Pancreas (tissue), 10 donors: ENCODE data around the gene FAM120A. TPM values are rescaled to one million over a fixed set of nuclear protein-coding genes. Genes with fewer than 3 reads are reported as not detected.

Experiments
- ATAC-seq, 4 donors: fragments of 200-7000 bp; cut with Tn5 transposase; one replicate each; pipeline versions ENCODE4 v1.8.0 to v1.9.1; 2020; ENCODE audit warnings: mild to moderate bottlenecking in 4 of 4, moderate library complexity in 4 of 4
- DNase-seq, 6 donors: peaks; one replicate each; pipeline ENCODE4 v3.0.0-alpha.2; 2020
- FAIRE-seq: peaks from 2 replicates; lab custom pipeline; 2012; peaks lifted over from hg19 to GRCh38; lab: Jason Lieb, UNC
- H3K27ac ChIP-seq, 4 donors: fragments of 200-600 bp; sonication (generic); 1 replicate in 3 of 4; 2 replicates in 1 of 4; pipeline versions ENCODE4 v1.5.0 to v1.8.0; 2020
- H3K27me3 ChIP-seq, 4 donors: fragments of 200-600 bp; one replicate each; pipeline ENCODE4 v1.8.0; 2021
- H3K36me3 ChIP-seq, 3 donors: fragments of 200-600 bp; sonication (generic) in 1 of 3; one replicate each; pipeline versions ENCODE4 v1.5.0 to v1.8.0; 2020 to 2021
- H3K4me1 ChIP-seq, 3 donors: fragments of 200-600 bp; one replicate each; pipeline ENCODE4 v1.8.0; 2021
- H3K4me3 ChIP-seq, 4 donors: fragments of 200-600 bp; sonication (generic) in 2 of 4; one replicate each; pipeline versions ENCODE4 v1.5.0 to v1.8.0; 2020 to 2021
- H3K9me3 ChIP-seq, 4 donors: fragments of 200-600 bp; one replicate each; pipeline ENCODE4 v1.8.0; 2021
- CTCF ChIP-seq, 4 donors: fragments of 200-600 bp; sonication (generic) in 3 of 4; IDR thresholded peaks; one replicate each; pipeline versions ENCODE4 v1.5.0 to v1.8.0; 2021; ENCODE audit warnings: antibody characterized with exemption in 4 of 4
- WGBS, 2 donors: extraction: QIAGEN DNeasy Blood & Tissue Kit; methylation state at CpG; one replicate each; pipeline ENCODE4 v1.1.7; 2013; 5-methylcytosine and 5-hydroxymethylcytosine counted together
- intact Hi-C, 3 donors: fragments of 100-400 bp; cut with DNase I; formaldehyde crosslinking; loops; one replicate each; pipeline versions ENCODE4 v1.11.1 to v1.14.2; 2022
- polyA plus RNA-seq, 2 donors: library from polyadenylated mRNA; stranded (reverse); fragments of 200-250 nt; gene quantifications; one replicate each; pipeline ENCODE4 v1.2.3, GENCODE V29; 2013
- total RNA-seq, 6 donors: library from RNA; stranded (reverse); fragmentation: NEBNext Ultra II Directional in 4 of 6; extraction: Animal tissue kit (Norgen Biotek cat#: 25700) in 4 of 6; gene quantifications; one replicate each; pipeline versions ENCODE4 v1.2.1 to v1.2.4, GENCODE V29; 2021 to 2023
- donor health status: healthy with polysubstance abuse.
- donor health status: DM: no; HTN: no; CAD: no; lungs with moderate emphysema.
- donor health status: DM: no; HTN: no; CAD: no.
- donor health status: control.
- donor health status: control.
- donor health status: Bipolar disorder and iron deficiency.
- donor health status: DM: yes; HTN: yes; CAD: no.
- donor health status: DM: no; HTN: no; CAD: no.
- donor health status: DM: no; HTN: no; CAD: no.
- donor health status: DM: yes; HTN: yes; CAD: no.

FAM120A gene
- total and polyA plus RNA-seq, 8 donors: 24.2 to 66.4 (median 54.0) TPM

GRCh38 chr9:93453047-93453914, 1.8 kb downstream of the FAM120A start, which contains the start of gene FAM120AOS:
TSS of gene FAM120AOS (minus strand) at chr9:93453581. CDS start at chr9:93452709, 872 bp downstream.
- ATAC-seq: peak; percentile 74 to 90 (median 84)
- intact Hi-C loops: no loop called here
- H3K4me1 ChIP-seq: peaks cover 12 to 35% (median 25%) of the 10 kb centered on the region in 3 donors
- DNase-seq: peak; percentile 83 to 93 (median 88)
- no peaks in the 10 kb centered on the region for H3K27me3 ChIP-seq
- peak; percentile 89 for FAIRE-seq
- 0% methylated on average over 34 of the region's 34 CpGs for WGBS, 2 donors
- no peak for TF ChIP-seq CTCF (IDR thresholded peaks at IDR 0.05)
- H3K27ac ChIP-seq: peak within 1 kb of the TSS; percentile 91 to 94 (median 93)
- no peaks in the 10 kb centered on the region for H3K36me3 ChIP-seq
- peak within 1 kb of the TSS; percentile 73 to 94 (median 85) for H3K4me3 ChIP-seq
- H3K9me3 ChIP-seq: no peaks in the 10 kb centered on the region

GRCh38 chr9:93456022-93456421, 4.5 kb downstream of the FAM120A start:
- Histone ChIP-seq H3K27ac (no peak overlapping the region), H3K4me1 (peaks cover 7 to 35% (median 34%) of the 10 kb centered on the region in 3 donors), H3K36me3 (no peaks in the 10 kb centered on the region), H3K9me3 (no peaks in the 10 kb centered on the region), H3K27me3 (no peaks in the 10 kb centered on the region), H3K4me3 (no peak overlapping the region)
- FAIRE-seq: no peak
- intact Hi-C loops: no loop called here
- no peak for ATAC-seq
- 90 to 97% methylated on average over 1 of the region's 1 CpG for WGBS, 2 donors
- no peak for DNase-seq
- no peak for TF ChIP-seq CTCF (IDR thresholded peaks at IDR 0.05)

- no peaks in the 10 kb centered on the region for H3K9me3 ChIP-seq
- DNase-seq (no peak), FAIRE-seq (no peak), ATAC-seq (no peak)
- no peaks in the 10 kb centered on the region for H3K36me3 ChIP-seq
- TF ChIP-seq CTCF (IDR thresholded peaks at IDR 0.05): no peak
- intact Hi-C loops: no loop called here
- H3K27me3 ChIP-seq: no peaks in the 10 kb centered on the region
- H3K4me3 ChIP-seq: no peak overlapping the region
- H3K27ac ChIP-seq: no peak overlapping the region
- peaks cover 7 to 35% (median 34%) of the 10 kb centered on the region in 3 donors for H3K4me1 ChIP-seq
- 53 to 67% methylated on average over 2 of the region's 2 CpGs for WGBS, 2 donors
These were observed 5.0 kb downstream of the FAM120A start for GRCh38 chr9:93456504-93456903.

DNA sequence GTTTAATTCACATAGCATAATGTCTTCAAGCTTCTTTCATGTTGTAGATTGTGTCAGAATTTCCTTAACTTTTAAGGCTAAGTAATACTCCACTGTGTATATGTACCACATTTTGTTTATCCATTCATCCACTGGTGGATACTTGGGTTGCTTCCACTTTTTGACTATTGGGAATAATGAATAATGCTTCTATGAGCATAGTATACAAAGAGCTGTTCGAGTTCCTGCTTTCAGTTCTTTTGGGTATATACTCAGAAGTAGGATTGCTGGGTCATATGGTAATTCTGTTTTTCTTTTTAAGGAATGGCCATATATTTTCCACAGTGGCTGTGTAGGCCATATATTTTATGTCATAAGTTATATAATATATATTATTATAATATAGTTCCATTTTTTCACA, 5.5 kb downstream of the FAM120A start:
- FAIRE-seq: no peak
- no peaks in the 10 kb centered on the region for H3K27me3 ChIP-seq
- peaks cover 7 to 35% (median 34%) of the 10 kb centered on the region in 3 donors for H3K4me1 ChIP-seq
- no peak overlapping the region for H3K4me3 ChIP-seq
- no peak for DNase-seq
- intact Hi-C loops: no loop called here
- no peak for ATAC-seq
- no peaks in the 10 kb centered on the region for H3K36me3 ChIP-seq
- no peak for TF ChIP-seq CTCF (IDR thresholded peaks at IDR 0.05)
- no peaks in the 10 kb centered on the region for H3K9me3 ChIP-seq
- no peak overlapping the region for H3K27ac ChIP-seq
- 91 to 98% methylated on average over 1 of the region's 1 CpG for WGBS, 2 donors

DNA sequence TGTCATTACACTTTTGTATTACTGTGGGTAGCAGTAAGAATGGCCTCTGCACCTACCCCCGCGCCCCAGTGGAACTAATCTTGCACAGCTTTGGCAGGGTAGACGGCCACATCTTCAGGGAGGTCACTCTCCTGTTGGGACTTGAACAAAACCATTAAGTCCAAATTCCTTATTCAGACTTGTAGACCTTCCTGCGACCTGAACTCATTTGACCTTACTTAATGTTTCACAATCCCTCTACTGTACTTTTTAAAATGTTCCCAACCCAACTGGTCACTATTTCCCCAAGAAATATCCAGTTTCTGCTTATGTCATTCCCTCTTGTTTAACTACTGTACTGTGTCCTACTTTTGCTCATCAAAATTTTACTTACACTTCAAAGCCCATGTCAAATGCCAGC, 7.2 kb downstream of the FAM120A start:
- H3K9me3 ChIP-seq: no peaks in the 10 kb centered on the region
- ATAC-seq (no peak), DNase-seq (no peak), FAIRE-seq (no peak)
- 91 to 92% methylated on average over 4 of the region's 4 CpGs for WGBS, 2 donors
- intact Hi-C loops: no loop called here
- peaks cover 7 to 35% (median 34%) of the 10 kb centered on the region in 3 donors for H3K4me1 ChIP-seq
- H3K4me3 ChIP-seq: no peak overlapping the region
- H3K27me3 ChIP-seq: no peaks in the 10 kb centered on the region
- no peak for TF ChIP-seq CTCF (IDR thresholded peaks at IDR 0.05)
- no peak overlapping the region for H3K27ac ChIP-seq
- H3K36me3 ChIP-seq: no peaks in the 10 kb centered on the region
